Measurements from ENCODE around the gene KCTD18.

GRCh38 chr2:200477667-200478131, 32.2 kb downstream of the KCTD18 start:
- TF ChIP-seq CTCF (optimal IDR thresholded peaks at IDR 0.05 in 1 of 3, IDR thresholded peaks at IDR 0.05 in 1 of 3, conservative IDR thresholded peaks at IDR 0.05 in 1 of 3; ENCODE audit: extremely low read depth in 1 of 3, insufficient read depth in 2 of 3, low read length in 3 of 3) (no peak), EZH2 (IDR thresholded peaks at IDR 0.05; ENCODE audit: low read length) (no peak)

Measured in keratinocyte (primary cell).